IPS DF 6.9 (cell line): ENCODE data around the gene TAOK3.
"Not testable (repeated sequence)": the region's sequence is repeated elsewhere in the genome, so short reads cannot be mapped to it uniquely, and the experiment has no call there.

Experiments
- DNase-seq: peaks from one replicate; pipeline ENCODE4 v3.0.0-alpha.2; 2013; ENCODE audit warnings: low read depth, low spot score
- H3K27ac ChIP-seq: one replicate; pipeline ENCODE4 v1.5.1; 2013; ENCODE audit warnings: low read length, control low read depth
- H3K27me3 ChIP-seq: 2 replicates; pipeline ENCODE4 v1.6.1; 2013; ENCODE audit warnings: mild to moderate bottlenecking, low read length; ENCODE audit not compliant: control insufficient read depth, insufficient read depth
- H3K36me3 ChIP-seq: 2 replicates; pipeline ENCODE4 v1.6.1; 2013; ENCODE audit warnings: low read length; ENCODE audit not compliant: control insufficient read depth, insufficient read depth
- H3K4me1 ChIP-seq: 2 replicates; pipeline ENCODE4 v1.6.1; 2013; ENCODE audit warnings: low read length; ENCODE audit not compliant: control insufficient read depth, insufficient read depth
- H3K4me3 ChIP-seq: 2 replicates; pipeline ENCODE4 v1.5.1; 2013; ENCODE audit warnings: mild to moderate bottlenecking, low read length
- H3K9me3 ChIP-seq: 2 replicates; pipeline ENCODE4 v1.6.1; 2013; ENCODE audit warnings: low read length, inconsistent platforms; ENCODE audit not compliant: control insufficient read depth, insufficient read depth
- WGBS: extraction: QIAGEN DNeasy Blood & Tissue Kit; methylation state at CpG from one replicate; pipeline ENCODE4 v1.1.7; 2013; ENCODE audit warnings: mixed read lengths, missing lambda C conversion rate; ENCODE audit not compliant: insufficient read length, insufficient coverage; 5-methylcytosine and 5-hydroxymethylcytosine counted together

Gene TAOK3

GRCh38 chr12:118319627-118320026, 53.1 kb downstream of the TAOK3 start:
- no peak for DNase-seq
- Histone ChIP-seq H3K36me3 (no peaks in the 10 kb centered on the region), H3K27ac (no peak overlapping the region), H3K9me3 (no peaks in the 10 kb centered on the region), H3K4me1 (no peaks in the 10 kb centered on the region), H3K4me3 (no peak overlapping the region), H3K27me3 (no peaks in the 10 kb centered on the region)
- WGBS = no CpG with 5 or more reads among the region's 3 CpGs

GRCh38 chr12:118318744-118319143, 54.0 kb downstream of the TAOK3 start:
- H3K27me3 ChIP-seq = no peaks in the 10 kb centered on the region
- H3K36me3 ChIP-seq = no peaks in the 10 kb centered on the region
- no peak overlapping the region for H3K4me3 ChIP-seq
- no peak for DNase-seq
- no peaks in the 10 kb centered on the region for H3K9me3 ChIP-seq
- no CpG with 5 or more reads among the region's 1 CpG for WGBS
- no peak overlapping the region for H3K27ac ChIP-seq
- H3K4me1 ChIP-seq = no peaks in the 10 kb centered on the region

GRCh38 chr12:118317729-118318128, 55.0 kb downstream of the TAOK3 start:
- Histone ChIP-seq H3K36me3 (no peaks in the 10 kb centered on the region), H3K27me3 (no peaks in the 10 kb centered on the region), H3K4me3 (no peak overlapping the region), H3K4me1 (no peaks in the 10 kb centered on the region), H3K9me3 (no peaks in the 10 kb centered on the region), H3K27ac (no peak overlapping the region)
- no CpG with 5 or more reads among the region's 1 CpG for WGBS
- no peak for DNase-seq

GRCh38 chr12:118315821-118316220, 56.9 kb downstream of the TAOK3 start:
- H3K4me1 ChIP-seq = no peaks in the 10 kb centered on the region
- no peaks in the 10 kb centered on the region for H3K9me3 ChIP-seq
- H3K4me3 ChIP-seq = no peak overlapping the region

GRCh38 chr12:118312578-118312977, 60.1 kb downstream of the TAOK3 start:
- Histone ChIP-seq H3K9me3 (no peaks in the 10 kb centered on the region), H3K4me1 (no peaks in the 10 kb centered on the region), H3K27ac (no peak overlapping the region), H3K36me3 (no peaks in the 10 kb centered on the region), H3K27me3 (no peaks in the 10 kb centered on the region), H3K4me3 (no peak overlapping the region)
- WGBS = no CpG with 5 or more reads among the region's 1 CpG
- DNase-seq = no peak

More at GRCh38 chr12:118315821-118316220, 56.9 kb downstream of the TAOK3 start:
- H3K27me3 ChIP-seq = no peaks in the 10 kb centered on the region
- H3K36me3 ChIP-seq = no peaks in the 10 kb centered on the region
- H3K27ac ChIP-seq = no peak overlapping the region
- DNase-seq = no peak

- no CpG with 5 or more reads among the region's 2 CpGs for WGBS
- Histone ChIP-seq H3K36me3 (no peaks in the 10 kb centered on the region), H3K27me3 (no peaks in the 10 kb centered on the region), H3K9me3 (no peaks in the 10 kb centered on the region), H3K4me1 (no peaks in the 10 kb centered on the region), H3K27ac (no peak overlapping the region), H3K4me3 (no peak overlapping the region)
- DNase-seq = no peak
Measured at GRCh38 chr12:118311666-118312065, 61.0 kb downstream of the TAOK3 start.

GRCh38 chr12:118310320-118310719, 62.4 kb downstream of the TAOK3 start:
- DNase-seq = no peak
- Histone ChIP-seq H3K36me3 (no peaks in the 10 kb centered on the region), H3K4me3 (no peak overlapping the region), H3K9me3 (no peaks in the 10 kb centered on the region), H3K27me3 (no peaks in the 10 kb centered on the region), H3K27ac (no peak overlapping the region), H3K4me1 (no peaks in the 10 kb centered on the region)

GRCh38 chr12:118308006-118308405, 64.7 kb downstream of the TAOK3 start:
- no CpG with 5 or more reads among the region's 4 CpGs for WGBS
- not testable (repeated sequence) for H3K9me3 ChIP-seq, H3K27ac ChIP-seq, H3K36me3 ChIP-seq, H3K4me3 ChIP-seq, DNase-seq, H3K4me1 ChIP-seq, H3K27me3 ChIP-seq

- DNase-seq = no peak
- H3K9me3 ChIP-seq = no peaks in the 10 kb centered on the region
- no peaks in the 10 kb centered on the region for H3K36me3 ChIP-seq
- H3K4me1 ChIP-seq = no peaks in the 10 kb centered on the region
- H3K4me3 ChIP-seq = no peak overlapping the region
- H3K27me3 ChIP-seq = no peaks in the 10 kb centered on the region
- no peak overlapping the region for H3K27ac ChIP-seq
- no CpG with 5 or more reads among the region's 8 CpGs for WGBS
Measured at GRCh38 chr12:118307069-118307954, 65.4 kb downstream of the TAOK3 start.

GRCh38 chr12:118304093-118304492, 68.6 kb downstream of the TAOK3 start:
- Histone ChIP-seq H3K9me3 (no peaks in the 10 kb centered on the region), H3K4me1 (no peaks in the 10 kb centered on the region), H3K36me3 (no peaks in the 10 kb centered on the region), H3K27ac (no peak overlapping the region), H3K4me3 (no peak overlapping the region), H3K27me3 (no peaks in the 10 kb centered on the region)
- no CpG with 5 or more reads among the region's 4 CpGs for WGBS
- no peak for DNase-seq

GRCh38 chr12:118302053-118302452, 70.7 kb downstream of the TAOK3 start:
- H3K36me3 ChIP-seq = no peaks in the 10 kb centered on the region
- H3K27me3 ChIP-seq = no peaks in the 10 kb centered on the region
- no peak for DNase-seq
- no peak overlapping the region for H3K27ac ChIP-seq
- H3K9me3 ChIP-seq = no peaks in the 10 kb centered on the region
- H3K4me3 ChIP-seq = no peak overlapping the region
- H3K4me1 ChIP-seq = no peaks in the 10 kb centered on the region
